Measurements from ENCODE around the gene SFXN2. TPM values are rescaled to one million over a fixed set of nuclear protein-coding genes. Genes with fewer than 3 reads are reported as not detected.

Gene SFXN2
- total RNA-seq, 2 experiments from 2014 or later: 38.1 to 45.1 TPM

DNA sequence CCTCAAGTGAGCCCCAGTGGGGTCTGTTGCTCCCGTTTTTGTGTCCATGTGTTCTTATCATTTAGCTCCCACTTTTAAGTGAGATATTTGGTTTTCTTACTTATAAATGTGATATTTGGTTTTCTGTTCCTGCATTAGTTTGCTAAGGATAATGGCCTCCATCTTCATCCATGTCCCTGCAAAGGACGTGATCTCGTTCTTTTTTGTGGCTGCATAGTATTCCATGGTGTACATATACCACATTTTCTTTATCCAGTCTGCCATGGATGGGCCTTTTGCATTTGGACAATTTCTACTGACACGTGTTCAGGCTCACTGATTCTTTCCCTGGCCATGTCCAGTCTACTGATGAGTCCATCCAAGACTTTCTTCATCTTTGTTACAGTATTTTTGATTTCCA is 9.6 kb downstream of the SFXN2 start:
- peaks cover 73% of the 10 kb centered on the region for H3K36me3 ChIP-seq (ENCODE audit: insufficient read depth, low read length)
- peaks cover 4% of the 10 kb centered on the region; the same call in 1 of the 2 replicates for H4K20me1 ChIP-seq (ENCODE audit: insufficient read depth, low read length)
- no peaks in the 10 kb centered on the region for H3K9me3 ChIP-seq (ENCODE audit: low read length)
- no peak overlapping the region for H3K27ac ChIP-seq (ENCODE audit: low read depth, low read length, poor library complexity, severe bottlenecking)
- no peak overlapping the region for H2AFZ ChIP-seq (ENCODE audit: low read length)
- ChIA-PET POLR2A (no interaction called here), CTCF (ENCODE audit: unreplicated experiment) (no interaction called here)
- no peak overlapping the region for H3K4me2 ChIP-seq (ENCODE audit: low read length)
- intact Hi-C loops (cut with micrococcal nuclease; ENCODE audit: unreplicated experiment): no loop called here
- no peaks in the 10 kb centered on the region for H3K9me2 ChIP-seq (ENCODE audit: insufficient read depth, low read length)
- H3K4me1 ChIP-seq (ENCODE audit: insufficient read depth, low read length, poor library complexity, severe bottlenecking): no peaks in the 10 kb centered on the region
- no TSS peak for BruUV-seq (replicated peaks)
- H3K4me3 ChIP-seq (ENCODE audit: low read depth, low read length, poor library complexity, severe bottlenecking): no peak overlapping the region
- no peak for DNase-seq (ENCODE audit: low spot score)
- H3K79me2 ChIP-seq (ENCODE audit: insufficient read depth, low read depth, low read length): peaks cover 29% of the 10 kb centered on the region
- TF ChIP-seq EZH2phosphoT487 (IDR thresholded peaks at IDR 0.05; ENCODE audit: borderline replicate concordance, low read depth, low read length): no peak
- TF ChIP-seq, protein P1, sequence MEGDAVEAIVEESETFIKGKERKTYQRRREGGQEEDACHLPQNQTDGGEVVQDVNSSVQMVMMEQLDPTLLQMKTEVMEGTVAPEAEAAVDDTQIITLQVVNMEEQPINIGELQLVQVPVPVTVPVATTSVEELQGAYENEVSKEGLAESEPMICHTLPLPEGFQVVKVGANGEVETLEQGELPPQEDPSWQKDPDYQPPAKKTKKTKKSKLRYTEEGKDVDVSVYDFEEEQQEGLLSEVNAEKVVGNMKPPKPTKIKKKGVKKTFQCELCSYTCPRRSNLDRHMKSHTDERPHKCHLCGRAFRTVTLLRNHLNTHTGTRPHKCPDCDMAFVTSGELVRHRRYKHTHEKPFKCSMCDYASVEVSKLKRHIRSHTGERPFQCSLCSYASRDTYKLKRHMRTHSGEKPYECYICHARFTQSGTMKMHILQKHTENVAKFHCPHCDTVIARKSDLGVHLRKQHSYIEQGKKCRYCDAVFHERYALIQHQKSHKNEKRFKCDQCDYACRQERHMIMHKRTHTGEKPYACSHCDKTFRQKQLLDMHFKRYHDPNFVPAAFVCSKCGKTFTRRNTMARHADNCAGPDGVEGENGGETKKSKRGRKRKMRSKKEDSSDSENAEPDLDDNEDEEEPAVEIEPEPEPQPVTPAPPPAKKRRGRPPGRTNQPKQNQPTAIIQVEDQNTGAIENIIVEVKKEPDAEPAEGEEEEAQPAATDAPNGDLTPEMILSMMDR (conservative IDR thresholded peaks at IDR 0.05; ENCODE audit: low read length): no peak

DNA sequence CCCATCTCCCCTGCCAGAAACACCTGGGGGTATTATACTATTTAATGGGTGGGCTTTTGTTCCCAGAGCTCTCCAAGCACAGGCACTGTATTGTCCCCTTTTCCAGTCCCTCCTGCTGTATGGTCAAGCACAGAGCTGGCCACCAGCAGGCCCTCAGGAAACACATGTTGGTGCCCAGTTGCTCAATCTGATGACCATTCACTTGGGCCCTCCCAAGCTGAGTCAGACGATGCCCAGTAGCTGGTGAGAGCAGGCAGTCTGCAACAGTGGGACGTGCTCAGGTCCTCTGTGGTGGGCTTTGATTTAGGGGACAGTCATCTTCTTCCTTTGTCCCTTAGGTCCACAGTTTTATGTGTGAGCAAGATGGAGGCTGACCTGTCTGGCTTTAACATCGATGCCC is 11.8 kb downstream of the SFXN2 start:
- POLR2A ChIA-PET: interaction anchor here (1.7 kb wide), 1 partner anchor 11 kb away, joined by 5 read pairs; no protein-coding TSS in a partner anchor
- Histone ChIP-seq H3K9me3 (ENCODE audit: low read length) (no peaks in the 10 kb centered on the region), H3K36me3 (ENCODE audit: insufficient read depth, low read length) (peaks cover 80% of the 10 kb centered on the region), H3K9me2 (ENCODE audit: insufficient read depth, low read length) (no peaks in the 10 kb centered on the region), H4K20me1 (ENCODE audit: insufficient read depth, low read length) (peaks cover 4% of the 10 kb centered on the region; the same call in 1 of the 2 replicates), H3K27ac (ENCODE audit: low read depth, low read length, poor library complexity, severe bottlenecking) (no peak overlapping the region), H2AFZ (ENCODE audit: low read length) (no peak overlapping the region), H3K4me1 (ENCODE audit: insufficient read depth, low read length, poor library complexity, severe bottlenecking) (no peaks in the 10 kb centered on the region), H3K4me3 (ENCODE audit: low read depth, low read length, poor library complexity, severe bottlenecking) (no peak overlapping the region), H3K79me2 (ENCODE audit: insufficient read depth, low read depth, low read length) (peaks cover 18% of the 10 kb centered on the region; the same call in 1 of the 2 replicates), H3K4me2 (ENCODE audit: low read length) (no peak overlapping the region)
- CTCF ChIA-PET (ENCODE audit: unreplicated experiment): no interaction called here
- no TSS peak for BruUV-seq (replicated peaks)
- TF ChIP-seq, protein P1 (conservative IDR thresholded peaks at IDR 0.05; ENCODE audit: low read length): no peak
- TF ChIP-seq EZH2phosphoT487 (IDR thresholded peaks at IDR 0.05; ENCODE audit: borderline replicate concordance, low read depth, low read length): no peak
- intact Hi-C loops (cut with micrococcal nuclease; ENCODE audit: unreplicated experiment): no loop called here
- no peak for DNase-seq (ENCODE audit: low spot score)

DNA sequence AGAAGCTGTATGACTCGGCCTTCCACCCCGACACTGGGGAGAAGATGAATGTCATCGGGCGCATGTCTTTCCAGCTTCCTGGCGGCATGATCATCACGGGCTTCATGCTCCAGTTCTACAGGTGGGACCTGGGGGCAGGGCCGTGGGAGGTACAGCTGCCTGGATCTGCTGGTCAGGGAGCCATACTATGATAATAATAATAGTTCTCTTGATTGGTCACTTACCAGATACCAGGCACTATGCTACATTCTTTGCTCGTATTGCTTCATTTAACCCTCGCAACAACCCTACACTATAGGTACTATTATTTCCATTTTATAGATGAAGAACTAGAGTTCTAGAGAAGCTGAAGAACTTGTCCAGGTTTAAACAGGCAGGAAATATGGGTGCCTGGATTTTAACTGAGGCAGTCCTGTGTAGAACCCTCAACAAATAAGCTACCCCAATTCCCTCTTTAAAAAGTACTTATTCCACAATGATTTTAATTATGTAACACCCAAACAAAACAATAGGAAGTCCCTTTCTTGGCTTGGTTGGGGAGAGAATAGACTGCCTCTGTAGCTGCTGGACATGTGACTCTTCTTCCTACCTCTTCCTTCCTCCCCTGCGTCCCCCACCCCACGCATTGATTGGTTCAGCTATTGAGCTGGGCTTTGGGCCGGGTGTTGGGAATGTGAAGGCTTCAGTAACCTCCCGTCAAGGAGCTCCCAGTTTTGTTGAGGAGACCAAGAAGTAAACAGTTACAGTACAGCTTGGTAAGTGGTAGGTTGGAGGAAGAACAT is 12.8 kb downstream of the SFXN2 start:
- no peaks in the 10 kb centered on the region for H4K20me1 ChIP-seq (ENCODE audit: insufficient read depth, low read length)
- CTCF ChIA-PET (ENCODE audit: unreplicated experiment): no interaction called here
- TF ChIP-seq, protein P1 (conservative IDR thresholded peaks at IDR 0.05; ENCODE audit: low read length): no peak
- no peak for TF ChIP-seq EZH2phosphoT487 (IDR thresholded peaks at IDR 0.05; ENCODE audit: borderline replicate concordance, low read depth, low read length)
- H3K4me1 ChIP-seq (ENCODE audit: insufficient read depth, low read length, poor library complexity, severe bottlenecking): no peaks in the 10 kb centered on the region
- H3K4me3 ChIP-seq (ENCODE audit: low read depth, low read length, poor library complexity, severe bottlenecking): no peak overlapping the region
- H3K79me2 ChIP-seq (ENCODE audit: insufficient read depth, low read depth, low read length): peaks cover 10% of the 10 kb centered on the region; the same call in 1 of the 2 replicates
- intact Hi-C loops (cut with micrococcal nuclease; ENCODE audit: unreplicated experiment): no loop called here
- no peak overlapping the region for H2AFZ ChIP-seq (ENCODE audit: low read length)
- H3K9me3 ChIP-seq (ENCODE audit: low read length): no peaks in the 10 kb centered on the region
- H3K27ac ChIP-seq (ENCODE audit: low read depth, low read length, poor library complexity, severe bottlenecking): no peak overlapping the region
- no peak overlapping the region for H3K4me2 ChIP-seq (ENCODE audit: low read length)
- POLR2A ChIA-PET: interaction anchor here (1.7 kb wide), 1 partner anchor 11 kb away, joined by 5 read pairs; no protein-coding TSS in a partner anchor
- no peak for DNase-seq (ENCODE audit: low spot score)
- BruUV-seq (replicated peaks): no TSS peak
- H3K9me2 ChIP-seq (ENCODE audit: insufficient read depth, low read length): no peaks in the 10 kb centered on the region
- H3K36me3 ChIP-seq (ENCODE audit: insufficient read depth, low read length): peaks cover 83% of the 10 kb centered on the region
